Measurements from ENCODE around the gene ETNK2. TPM values are rescaled to one million over a fixed set of nuclear protein-coding genes. Genes with fewer than 3 reads are reported as not detected.
"Not testable (repeated sequence)": the region's sequence is repeated elsewhere in the genome, so short reads cannot be mapped to it uniquely, and the experiment has no call there.

The ETNK2 gene
- total RNA-seq, 2 experiments from 2014 or later, result 1.6 to 1.9 TPM

- CTCF ChIA-PET; H3K36me3 Mint-ChIP-seq; H3K27me3 Mint-ChIP-seq; H3K27ac Mint-ChIP-seq; H3K4me1 Mint-ChIP-seq (ENCODE audit: low read depth); intact Hi-C loops (cut with micrococcal nuclease); H3K9me3 Mint-ChIP-seq; DNase-seq; H3K4me3 Mint-ChIP-seq: not testable (repeated sequence)
- POLR2A ChIA-PET, result interaction anchor here (0.6 kb wide), 1 partner anchor 1066 kb away, joined by 3 read pairs; no protein-coding TSS in a partner anchor
These were observed 61.7 kb downstream of the ETNK2 start for GRCh38 chr1:204090132-204090531.

GRCh38 chr1:204089044-204089751 lies 62.6 kb downstream of the ETNK2 start:
- CTCF ChIA-PET, result no interaction called here
- H3K4me1 Mint-ChIP-seq (ENCODE audit: low read depth), result peaks cover 5% of the 10 kb centered on the region
- no peak overlapping the region for H3K4me3 Mint-ChIP-seq
- no peaks in the 10 kb centered on the region for H3K36me3 Mint-ChIP-seq
- H3K27ac Mint-ChIP-seq, result no peak overlapping the region
- intact Hi-C loops (cut with micrococcal nuclease), result no loop called here
- no peaks in the 10 kb centered on the region for H3K27me3 Mint-ChIP-seq
- POLR2A ChIA-PET, result no interaction called here
- no peaks in the 10 kb centered on the region for H3K9me3 Mint-ChIP-seq
- DNase-seq, result no peak

GRCh38 chr1:204088596-204088995 lies 63.2 kb downstream of the ETNK2 start:
- no peaks in the 10 kb centered on the region for H3K36me3 Mint-ChIP-seq
- peaks cover 5% of the 10 kb centered on the region for H3K4me1 Mint-ChIP-seq (ENCODE audit: low read depth)
- no peaks in the 10 kb centered on the region for H3K27me3 Mint-ChIP-seq
- DNase-seq, result no peak
- no peak overlapping the region for H3K4me3 Mint-ChIP-seq
- CTCF ChIA-PET, result no interaction called here
- no peaks in the 10 kb centered on the region for H3K9me3 Mint-ChIP-seq
- POLR2A ChIA-PET, result no interaction called here
- intact Hi-C loops (cut with micrococcal nuclease), result no loop called here
- H3K27ac Mint-ChIP-seq, result no peak overlapping the region

- ChIA-PET POLR2A (no interaction called here), CTCF (no interaction called here)
- no peaks in the 10 kb centered on the region for H3K9me3 Mint-ChIP-seq
- peaks cover 3% of the 10 kb centered on the region for H3K4me1 Mint-ChIP-seq (ENCODE audit: low read depth)
- intact Hi-C loops (cut with micrococcal nuclease), result no loop called here
- no peak for DNase-seq
- no peaks in the 10 kb centered on the region for H3K27me3 Mint-ChIP-seq
- no peak overlapping the region for H3K4me3 Mint-ChIP-seq
- H3K36me3 Mint-ChIP-seq, result no peaks in the 10 kb centered on the region
- H3K27ac Mint-ChIP-seq, result no peak overlapping the region
These were observed 63.8 kb downstream of the ETNK2 start for GRCh38 chr1:204087893-204088528.

- no peak for DNase-seq
- Mint-ChIP-seq H3K36me3 (no peaks in the 10 kb centered on the region), H3K4me3 (no peak overlapping the region), H3K27ac (no peak overlapping the region), H3K9me3 (no peaks in the 10 kb centered on the region), H3K27me3 (no peaks in the 10 kb centered on the region), H3K4me1 (ENCODE audit: low read depth) (peaks cover 3% of the 10 kb centered on the region)
- ChIA-PET CTCF (no interaction called here), POLR2A (no interaction called here)
- intact Hi-C loops (cut with micrococcal nuclease), result no loop called here
These were observed 64.5 kb downstream of the ETNK2 start for GRCh38 chr1:204087181-204087892.

- intact Hi-C loops (cut with micrococcal nuclease), result no loop called here
- CTCF ChIA-PET, result no interaction called here
- Mint-ChIP-seq H3K9me3 (no peaks in the 10 kb centered on the region), H3K4me1 (ENCODE audit: low read depth) (peaks cover 3% of the 10 kb centered on the region), H3K27ac (no peak overlapping the region), H3K36me3 (no peaks in the 10 kb centered on the region), H3K4me3 (no peak overlapping the region), H3K27me3 (no peaks in the 10 kb centered on the region)
- POLR2A ChIA-PET, result no interaction called here
- no peak for DNase-seq
These were observed 66.0 kb downstream of the ETNK2 start for GRCh38 chr1:204085876-204086275.

- POLR2A ChIA-PET, result no interaction called here
- no peak overlapping the region for H3K27ac Mint-ChIP-seq
These were observed 67.5 kb downstream of the ETNK2 start for GRCh38 chr1:204084247-204084772.

GRCh38 chr1:204083491-204083890 lies 68.4 kb downstream of the ETNK2 start:
- H3K36me3 Mint-ChIP-seq, result no peaks in the 10 kb centered on the region
- ChIA-PET CTCF (no interaction called here), POLR2A (no interaction called here)
- H3K27ac Mint-ChIP-seq, result no peak overlapping the region
- H3K4me3 Mint-ChIP-seq, result no peak overlapping the region
- H3K27me3 Mint-ChIP-seq, result peaks cover 2% of the 10 kb centered on the region
- DNase-seq, result no peak
- no peaks in the 10 kb centered on the region for H3K9me3 Mint-ChIP-seq
- intact Hi-C loops (cut with micrococcal nuclease), result no loop called here
- peaks cover 5% of the 10 kb centered on the region for H3K4me1 Mint-ChIP-seq (ENCODE audit: low read depth)

More at GRCh38 chr1:204084247-204084772, 67.5 kb downstream of the ETNK2 start:
- Mint-ChIP-seq H3K36me3 (no peaks in the 10 kb centered on the region), H3K4me1 (ENCODE audit: low read depth) (peaks cover 5% of the 10 kb centered on the region), H3K27me3 (no peaks in the 10 kb centered on the region), H3K4me3 (no peak overlapping the region), H3K9me3 (no peaks in the 10 kb centered on the region)
- CTCF ChIA-PET, result no interaction called here
- intact Hi-C loops (cut with micrococcal nuclease), result no loop called here
- DNase-seq, result no peak

GRCh38 chr1:204081791-204082513 lies 69.9 kb downstream of the ETNK2 start:
- no peak overlapping the region for H3K27ac Mint-ChIP-seq
- ChIA-PET CTCF (no interaction called here), POLR2A (no interaction called here)
- H3K27me3 Mint-ChIP-seq, result peaks cover 6% of the 10 kb centered on the region
- H3K4me1 Mint-ChIP-seq (ENCODE audit: low read depth), result peaks cover 2% of the 10 kb centered on the region
- no peaks in the 10 kb centered on the region for H3K36me3 Mint-ChIP-seq
- H3K4me3 Mint-ChIP-seq, result no peak overlapping the region
- no peak for DNase-seq
- intact Hi-C loops (cut with micrococcal nuclease), result no loop called here
- H3K9me3 Mint-ChIP-seq, result no peaks in the 10 kb centered on the region

- H3K4me1 Mint-ChIP-seq (ENCODE audit: low read depth), result peaks cover 2% of the 10 kb centered on the region
- no peak overlapping the region for H3K4me3 Mint-ChIP-seq
- H3K9me3 Mint-ChIP-seq, result no peaks in the 10 kb centered on the region
- H3K36me3 Mint-ChIP-seq, result no peaks in the 10 kb centered on the region
- peaks cover 12% of the 10 kb centered on the region for H3K27me3 Mint-ChIP-seq
- no peak overlapping the region for H3K27ac Mint-ChIP-seq
- intact Hi-C loops (cut with micrococcal nuclease), result no loop called here
- no peak for DNase-seq
- ChIA-PET POLR2A (no interaction called here), CTCF (no interaction called here)
These were observed 70.6 kb downstream of the ETNK2 start for GRCh38 chr1:204081164-204081790.
